ENCODE measurements around the gene C17orf67. TPM values are rescaled to one million over a fixed set of nuclear protein-coding genes. Genes with fewer than 3 reads are reported as not detected.

Gene C17orf67
- total RNA-seq, 1 experiment from 2014 or later: 1.0 TPM

- Histone ChIP-seq H3K4ac (ENCODE audit: low read depth, low read length) (no peak overlapping the region), H2BK5ac (ENCODE audit: insufficient read length, low read length) (no peak overlapping the region), H3K56ac (ENCODE audit: insufficient read length, low read depth, low read length) (no peak overlapping the region), H4K20me1 (ENCODE audit: control insufficient read depth, insufficient read depth, insufficient read length) (no peaks in the 10 kb centered on the region), H4K8ac (replicated peaks; ENCODE audit: insufficient read length, low read depth, low read length) (no peak overlapping the region), H3K14ac (ENCODE audit: insufficient read depth, low read length) (no peak overlapping the region), H4K5ac (ENCODE audit: insufficient read length, low read depth, low read length) (no peak overlapping the region), H3K9ac (ENCODE audit: extremely low read depth, insufficient read length, low read length) (no peak overlapping the region), H2BK15ac (ENCODE audit: low read depth, low read length) (no peak overlapping the region), H3K23ac (ENCODE audit: insufficient read length, low read depth, low read length) (no peak overlapping the region), H3K23me2 (ENCODE audit: insufficient read length, low read depth, low read length, poor library complexity, severe bottlenecking) (peaks cover 15% of the 10 kb centered on the region), H3K4me1 (ENCODE audit: insufficient read depth, low read length) (no peaks in the 10 kb centered on the region; the same call in 1 of the 2 replicates), H2BK12ac (ENCODE audit: insufficient read length, low read depth, low read length) (no peak overlapping the region), H3K79me2 (ENCODE audit: insufficient read depth, low read length) (no peaks in the 10 kb centered on the region; the same call in 1 of the 2 replicates), H3T11ph (ENCODE audit: low read length) (no peak overlapping the region), H3K27me3 (ENCODE audit: insufficient read depth, low read length) (peaks cover 5% of the 10 kb centered on the region; the same call in 1 of the 2 replicates), H2BK20ac (ENCODE audit: low read depth, low read length, poor library complexity, severe bottlenecking) (no peak overlapping the region), H2AK5ac (ENCODE audit: insufficient read length, low read length) (no peak overlapping the region), H3K4me2 (ENCODE audit: insufficient read depth, insufficient read length, low read length) (peak overlapping the region; percentile 62), H4K91ac (ENCODE audit: insufficient read length, low read depth, low read length) (no peak overlapping the region), H3K27ac (ENCODE audit: insufficient read length, low read depth, low read length) (no peak overlapping the region), H3K9me3 (ENCODE audit: control insufficient read depth, low read depth, low read length) (no peaks in the 10 kb centered on the region), H3K79me1 (ENCODE audit: insufficient read depth, low read depth, low read length, poor library complexity, severe bottlenecking) (no peaks in the 10 kb centered on the region), H2AFZ (ENCODE audit: low read length) (no peak overlapping the region), H2BK120ac (ENCODE audit: low read depth, low read length, poor library complexity, severe bottlenecking) (no peak overlapping the region), H3K18ac (ENCODE audit: insufficient read length, low read depth, low read length) (no peak overlapping the region)
- TF ChIP-seq CTCF (conservative IDR thresholded peaks at IDR 0.05): no peak
- Mint-ChIP-seq H3K27ac (no peak overlapping the region), H3K27me3 (ENCODE audit: low read depth) (peaks cover 42% of the 10 kb centered on the region), H3K4me3 (peak overlapping the region; percentile 80 to 81), H3K9me3 (no peaks in the 10 kb centered on the region; a peak in 1 of 5 replicates), H3K36me3 (ENCODE audit: insufficient read depth in 1 of 3, low read depth in 3 of 3) (peaks cover 16 to 20% (median 17%) of the 10 kb centered on the region in 3 experiments), H3K4me1 (peaks cover 26 to 33% of the 10 kb centered on the region in 2 experiments)
- peak; percentile 71 for DNase-seq
- WGBS (ENCODE audit: extremely low coverage, insufficient read length, low lambda C conversion rate): no CpG with 5 or more reads among the region's 95 CpGs
Measured at GRCh38 chr17:56833057-56833808, 487 bp downstream of the C17orf67 start.

All from H9 (cell line).